ENCODE measurements around the gene ATP6V1D.
"Not testable (repeated sequence)": the region's sequence is repeated elsewhere in the genome, so short reads cannot be mapped to it uniquely, and the experiment has no call there.

Gene ATP6V1D

DNA sequence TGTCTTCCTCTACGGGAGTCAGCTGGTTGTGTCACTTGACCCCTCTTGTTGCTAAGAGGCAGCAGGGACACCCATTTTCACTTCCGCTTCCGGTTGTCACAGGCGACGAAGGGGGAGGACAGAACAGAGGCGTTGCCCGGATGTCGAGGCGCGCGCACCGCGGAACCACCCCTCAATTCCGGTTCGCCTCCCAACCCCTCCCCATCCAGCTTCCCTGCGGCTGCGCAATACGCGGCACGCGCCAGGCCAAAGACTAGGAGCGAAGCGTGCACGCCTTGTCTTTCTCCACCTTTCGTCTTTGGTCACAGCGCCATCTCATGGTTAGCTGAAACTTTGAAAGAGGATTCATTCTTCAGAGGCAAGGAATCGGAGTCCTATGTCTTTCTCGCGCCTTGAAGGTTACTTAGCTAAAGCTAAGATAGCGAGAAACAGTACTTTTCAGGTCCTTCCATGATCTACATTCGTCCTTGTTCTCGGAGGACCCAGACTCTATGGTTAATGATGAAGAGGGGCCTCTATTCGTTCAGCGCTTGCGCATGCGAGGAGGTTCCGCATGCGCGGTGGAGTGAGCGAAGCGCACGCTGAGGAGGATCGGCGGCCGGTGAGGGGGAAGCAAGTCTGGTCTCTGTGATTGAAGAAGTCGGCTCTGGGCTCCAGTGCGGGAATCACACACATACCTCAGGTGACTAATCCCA is at the start of gene ATP6V1D, which contains the start of gene EIF2S1:
TSS of gene ATP6V1D (minus strand) at position 30 of the 695 bp plus-strand sequence. CDS start 106 bp downstream, outside the sequence.
TSS of gene EIF2S1 (plus strand) at position 554 of the 695 bp plus-strand sequence. CDS start 4,440 bp downstream, outside the sequence.
- peak; percentile 100 for DNase-seq

DNA sequence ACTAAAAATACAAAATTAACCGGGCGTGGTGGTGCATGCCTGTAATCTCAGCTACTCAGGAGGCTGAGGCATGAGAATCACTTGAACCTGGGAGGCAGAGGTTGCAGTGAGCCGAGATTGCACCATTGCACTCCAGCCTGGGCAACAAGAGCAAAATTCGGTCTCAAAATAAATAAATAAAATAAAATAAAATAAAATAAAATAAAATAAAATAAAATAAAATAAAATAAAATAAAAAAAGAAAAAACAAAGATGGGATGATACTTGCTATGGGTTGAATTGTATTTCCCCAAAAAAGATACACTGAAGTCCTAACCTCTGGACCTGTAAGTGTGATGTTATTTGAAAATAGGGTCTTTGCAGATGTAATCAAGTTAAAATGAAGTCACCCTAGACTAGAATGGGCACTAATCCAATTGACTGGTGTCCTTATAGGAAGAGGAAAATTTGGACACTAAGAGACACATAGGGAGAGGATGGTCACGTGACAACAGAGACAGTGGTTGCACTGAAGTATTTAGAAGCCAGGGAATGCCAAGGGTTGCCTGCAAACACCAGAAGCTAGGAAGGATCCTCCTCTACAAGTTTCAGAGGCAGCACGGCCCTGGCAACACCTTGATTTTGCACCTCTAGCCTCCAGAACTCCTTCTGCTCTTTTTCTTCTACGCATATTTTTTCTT is 48.7 kb upstream of the ATP6V1D start:
- DNase-seq, result not testable (repeated sequence)

DNA sequence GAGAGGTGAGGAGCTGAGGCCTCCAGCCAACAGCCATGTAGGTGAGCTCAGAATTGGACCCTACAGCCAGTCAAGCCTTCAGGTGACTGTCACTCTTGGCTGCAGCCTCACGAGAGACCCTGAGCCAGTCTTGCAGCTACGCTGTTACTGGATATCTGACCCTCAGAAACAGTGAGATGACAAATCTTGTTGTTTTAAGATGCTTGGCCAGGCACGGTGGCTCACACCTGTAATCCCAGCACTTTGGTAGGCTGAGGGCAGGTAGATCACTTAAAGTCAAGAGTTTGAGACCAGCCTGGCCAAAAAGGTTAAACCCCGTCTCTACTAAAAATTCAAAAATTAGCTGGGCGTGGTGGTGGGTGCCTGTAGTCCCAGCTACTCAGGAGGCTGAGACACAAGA is 46.2 kb upstream of the ATP6V1D start:
- no peak for DNase-seq

DNA sequence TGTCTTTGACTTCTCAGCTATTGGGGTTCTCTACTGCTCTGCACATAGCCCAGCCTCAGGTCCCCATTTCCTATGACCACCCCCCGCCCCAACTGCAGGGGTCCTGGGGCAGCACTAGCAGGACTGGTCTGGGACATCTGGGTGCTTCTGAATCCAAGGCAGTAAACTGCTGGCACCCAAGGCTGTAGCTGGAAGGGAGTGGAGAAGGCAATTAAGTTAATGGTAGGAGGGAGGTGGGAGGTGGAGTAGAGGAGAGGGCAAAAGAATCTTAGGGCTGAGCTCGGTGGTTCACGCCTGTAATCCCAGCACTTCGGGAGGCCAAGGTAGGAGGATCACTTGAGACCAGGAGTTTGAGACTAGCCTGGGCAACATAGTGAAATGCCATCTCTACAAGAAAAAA is 40.8 kb upstream of the ATP6V1D start:
- no peak for DNase-seq

DNA sequence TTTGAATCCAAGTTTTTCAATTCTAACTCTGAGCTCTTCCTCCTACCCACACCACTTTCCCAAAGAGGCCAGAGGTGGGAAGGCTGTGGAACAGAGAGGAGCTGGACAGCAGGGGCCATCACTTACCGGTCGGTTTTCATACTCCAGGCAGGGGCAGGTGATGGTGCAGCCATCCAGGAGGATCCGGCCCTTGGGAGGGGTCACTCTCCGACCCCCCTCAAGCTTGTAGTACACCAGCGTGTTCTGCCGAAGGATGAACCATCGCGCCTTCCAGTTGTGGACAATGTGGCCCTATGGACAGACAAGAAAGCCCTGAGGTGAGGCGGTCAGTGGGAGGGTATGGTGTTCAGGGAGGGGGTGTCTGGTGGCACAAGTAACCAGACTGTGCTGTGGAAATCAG is 37.9 kb upstream of the ATP6V1D start:
- DNase-seq, result no peak

DNA sequence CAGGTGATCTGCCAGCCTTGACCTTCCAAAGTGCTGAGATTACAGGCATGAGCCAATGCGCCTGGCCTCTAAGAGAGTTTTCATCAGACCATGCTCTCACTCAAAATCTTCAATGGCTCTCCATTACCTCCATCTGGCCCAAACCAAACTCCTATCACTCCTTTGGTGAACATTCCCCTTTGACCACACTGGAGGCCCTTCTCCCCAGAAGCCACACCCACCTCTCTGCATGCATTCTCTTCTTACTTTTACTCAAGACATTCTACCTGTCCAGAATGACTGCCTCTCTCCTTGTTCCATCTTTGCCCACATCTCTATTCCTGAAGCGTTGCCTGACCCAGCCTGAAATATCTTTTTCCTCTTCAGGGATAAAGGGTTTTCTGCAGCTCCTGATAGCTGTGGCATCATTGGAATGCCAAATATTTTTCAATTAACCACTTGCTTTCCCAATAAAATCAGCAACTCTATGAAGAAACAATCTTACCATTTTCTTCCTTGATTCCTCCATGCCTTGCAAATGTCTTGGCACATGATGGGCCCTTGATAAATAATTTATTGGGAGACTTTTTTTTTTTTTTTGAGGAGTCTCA is 36.9 kb upstream of the ATP6V1D start:
- no peak for DNase-seq

DNA sequence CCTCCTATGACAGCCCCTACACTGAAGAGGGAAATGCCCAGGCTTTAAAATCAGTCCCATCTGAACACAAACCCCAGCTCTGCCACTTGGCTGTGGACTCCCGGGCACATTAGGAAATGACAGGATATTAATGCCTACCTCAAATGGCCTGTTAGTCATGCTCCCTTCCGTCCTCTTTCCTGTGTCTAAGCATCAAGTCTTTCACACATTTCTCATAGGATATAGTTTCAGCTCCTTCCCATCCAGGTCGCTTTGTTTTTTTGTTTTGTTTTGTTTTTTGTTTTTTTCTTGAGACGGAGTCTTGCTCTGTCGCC is 36.2 kb upstream of the ATP6V1D start:
- DNase-seq, result no peak

DNA sequence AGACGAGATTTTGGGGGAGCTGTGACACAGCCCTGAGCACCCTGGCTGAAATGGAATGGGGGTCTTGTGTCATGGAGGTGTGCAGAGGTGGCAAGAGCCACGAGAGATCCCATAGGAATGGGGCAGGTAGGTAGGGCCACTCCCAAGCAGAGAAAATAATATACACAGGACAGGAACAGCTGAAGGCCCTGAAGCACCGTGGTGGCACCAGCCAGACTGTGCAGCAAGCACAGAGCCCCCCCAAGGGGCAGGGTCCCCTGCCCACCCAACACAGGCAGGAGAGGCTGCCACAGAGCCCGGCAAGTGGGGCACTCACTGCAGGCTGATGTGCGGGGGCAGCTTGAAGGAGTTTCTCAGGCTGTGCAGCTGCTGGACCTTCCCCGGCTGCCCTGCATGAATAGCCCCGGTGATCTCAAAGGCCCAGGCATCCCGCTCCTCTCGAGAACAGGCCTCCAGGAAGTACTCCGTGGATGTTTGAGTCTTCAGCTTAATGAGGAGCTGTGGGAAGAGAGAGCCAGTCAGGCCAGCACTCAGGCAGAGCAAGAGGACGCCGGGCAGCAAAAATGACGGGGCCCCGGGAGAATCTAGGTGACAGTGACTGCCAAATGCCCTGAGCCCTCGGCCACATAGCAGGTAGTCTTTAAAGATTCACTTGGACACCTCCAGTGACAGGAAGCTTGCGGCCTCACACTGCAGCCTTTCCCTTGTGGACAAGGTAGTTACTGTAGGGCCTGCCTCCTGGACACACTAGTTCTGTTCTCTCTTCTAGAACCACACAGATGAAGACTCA is 35.7 kb upstream of the ATP6V1D start:
- no peak for DNase-seq

DNA sequence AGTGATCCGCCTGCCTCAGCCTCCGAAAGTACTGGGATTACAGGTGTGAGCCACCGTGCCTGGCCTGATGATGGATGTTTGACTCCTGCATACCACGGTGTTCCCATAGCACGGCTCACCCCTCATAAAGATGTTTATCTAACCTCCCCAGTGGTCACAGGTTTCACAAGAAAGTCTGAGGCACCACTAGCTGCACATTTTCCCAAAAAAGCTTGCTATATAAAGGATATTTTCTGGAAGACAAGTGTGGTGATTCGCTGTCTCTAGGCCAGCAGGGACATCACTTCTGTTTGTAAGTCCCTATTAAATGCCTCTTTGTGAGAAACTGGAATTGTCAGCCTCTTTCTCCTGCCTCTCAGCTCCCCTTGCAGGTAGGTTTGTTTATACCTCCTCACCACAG is 34.1 kb upstream of the ATP6V1D start:
- DNase-seq, result no peak

DNA sequence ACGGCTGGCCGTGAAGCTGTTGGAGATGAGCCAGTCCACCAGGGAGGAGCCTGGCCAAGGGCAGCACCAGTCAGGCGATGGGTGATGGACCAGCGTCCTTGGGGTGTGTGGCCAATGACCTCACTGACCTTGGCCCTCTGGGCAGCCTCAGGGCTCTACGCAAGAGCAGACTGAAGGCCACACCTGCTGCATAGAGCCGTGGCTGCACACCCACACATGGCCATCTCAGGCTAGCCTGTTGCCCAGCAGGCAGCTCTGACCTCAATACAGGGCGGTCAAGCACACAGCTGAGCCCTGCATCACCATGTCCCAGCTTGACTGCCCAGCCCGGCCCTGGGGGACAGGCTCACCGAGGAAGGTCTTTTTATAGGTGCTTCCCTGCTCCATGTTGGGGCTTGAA is 33.2 kb upstream of the ATP6V1D start:
- DNase-seq, result no peak

DNA sequence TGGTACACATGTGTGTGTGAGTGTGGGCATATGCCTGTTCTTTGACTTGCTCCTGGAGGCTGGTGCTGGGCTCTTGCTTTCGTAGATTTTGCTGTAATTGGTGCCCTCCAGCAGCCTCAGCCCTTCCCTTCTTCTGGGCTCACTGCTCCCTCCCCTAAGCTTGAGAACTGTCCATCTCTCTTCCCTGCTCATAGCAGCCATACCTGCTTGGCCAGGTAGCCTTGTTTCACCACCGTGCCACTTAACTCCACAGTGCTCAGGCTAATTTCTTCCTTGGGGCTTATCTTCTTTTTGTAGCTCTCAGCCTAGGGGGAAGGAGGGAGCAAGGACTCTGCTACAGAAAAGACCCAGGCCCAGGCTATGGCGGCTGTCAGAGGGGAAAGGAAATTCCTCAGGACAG is 32.5 kb upstream of the ATP6V1D start:
- no peak for DNase-seq

DNA sequence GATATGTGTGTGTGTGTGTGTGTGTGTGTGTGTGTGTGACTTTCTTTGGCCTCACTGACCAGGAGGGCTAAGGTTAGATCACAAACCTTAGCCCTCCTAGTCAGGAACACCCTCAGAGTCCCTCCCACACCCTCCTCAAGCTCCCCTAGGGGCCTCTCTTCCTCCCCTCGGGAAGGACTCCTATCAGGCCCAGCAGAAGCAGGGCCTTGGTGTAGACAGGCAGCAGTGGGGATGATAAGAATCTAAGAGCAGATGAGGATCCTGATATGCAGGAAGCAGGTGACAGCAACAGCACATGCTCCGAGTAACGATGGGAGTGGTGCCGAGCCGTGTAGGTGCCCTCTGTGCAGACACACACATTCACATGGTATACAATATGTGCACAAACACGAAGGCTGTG is 31.7 kb upstream of the ATP6V1D start:
- peak in 1 of 2 donors; percentile 14 for DNase-seq

DNA sequence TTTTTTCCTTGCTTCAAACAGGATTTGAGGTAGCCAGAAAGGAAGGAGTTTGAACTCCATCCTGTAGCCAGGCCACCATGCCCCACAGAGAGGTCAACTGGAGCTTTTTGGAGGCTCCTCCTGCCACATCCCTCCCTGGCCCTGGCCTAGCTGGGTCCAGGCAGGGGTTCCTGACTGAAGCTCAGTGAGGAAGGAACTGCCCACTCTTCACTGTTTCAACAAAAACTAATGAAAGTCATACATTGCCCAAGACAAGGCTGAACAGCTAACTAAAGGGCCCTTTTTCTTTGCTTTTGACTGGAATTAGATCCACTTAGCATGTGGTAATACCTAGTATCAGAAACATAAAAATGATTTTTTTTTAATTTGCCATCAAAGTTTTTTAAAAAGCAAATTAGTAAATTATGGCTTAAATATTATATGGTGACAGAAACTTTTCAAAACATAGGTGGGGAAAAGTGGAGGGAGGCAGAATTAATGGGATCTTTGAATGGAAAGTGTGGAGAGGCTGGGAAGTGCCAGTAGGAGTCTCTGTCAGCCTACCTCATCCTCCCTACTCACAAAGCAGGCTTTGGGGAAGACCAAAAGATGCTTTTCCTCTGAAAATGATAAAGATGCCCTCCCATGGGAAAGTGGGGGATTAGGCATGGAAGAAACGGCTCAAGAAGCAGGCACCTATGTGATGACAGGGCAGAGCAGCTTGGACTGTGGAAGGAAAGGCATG is 30.4 kb upstream of the ATP6V1D start:
- DNase-seq, result no peak

DNA sequence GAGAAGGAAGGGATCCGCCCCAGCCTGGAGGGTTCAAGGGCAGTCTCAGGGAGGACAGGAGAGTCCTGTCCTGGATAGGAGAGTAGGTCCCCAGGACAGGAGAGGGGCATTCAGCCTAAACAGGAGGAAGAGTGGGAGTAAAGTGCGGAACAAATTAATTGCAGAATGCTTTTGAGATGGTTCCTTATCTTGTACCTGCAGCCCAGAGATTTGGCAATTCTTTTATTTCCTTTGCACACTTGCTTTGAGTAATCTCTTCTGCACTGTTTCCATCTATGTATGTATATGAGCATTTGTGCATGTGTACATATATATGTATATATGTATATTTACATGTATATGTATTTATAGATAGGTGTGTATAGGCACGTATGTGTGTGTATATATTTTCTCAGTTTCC is 29.7 kb upstream of the ATP6V1D start:
- no peak for DNase-seq

DNA sequence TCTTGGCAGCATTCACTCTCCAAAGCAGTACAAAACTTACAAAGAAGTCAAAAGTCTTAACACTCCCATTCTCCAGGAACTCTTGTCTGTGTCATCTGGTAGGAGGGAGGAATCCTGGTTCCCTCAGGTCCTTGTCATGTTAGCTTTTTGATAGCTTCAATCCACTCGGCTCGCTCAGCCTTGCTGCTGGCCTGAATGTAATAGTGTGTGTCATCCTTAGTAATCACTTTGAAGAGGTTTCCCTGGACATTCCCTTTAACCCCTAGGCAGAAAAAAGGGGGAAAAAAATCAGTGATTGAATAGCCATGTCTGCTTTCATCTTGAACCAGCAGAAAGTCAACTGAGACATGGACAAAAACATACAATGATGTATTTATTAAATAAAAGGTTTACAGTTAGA is 27.6 kb upstream of the ATP6V1D start:
- no peak for DNase-seq

DNA sequence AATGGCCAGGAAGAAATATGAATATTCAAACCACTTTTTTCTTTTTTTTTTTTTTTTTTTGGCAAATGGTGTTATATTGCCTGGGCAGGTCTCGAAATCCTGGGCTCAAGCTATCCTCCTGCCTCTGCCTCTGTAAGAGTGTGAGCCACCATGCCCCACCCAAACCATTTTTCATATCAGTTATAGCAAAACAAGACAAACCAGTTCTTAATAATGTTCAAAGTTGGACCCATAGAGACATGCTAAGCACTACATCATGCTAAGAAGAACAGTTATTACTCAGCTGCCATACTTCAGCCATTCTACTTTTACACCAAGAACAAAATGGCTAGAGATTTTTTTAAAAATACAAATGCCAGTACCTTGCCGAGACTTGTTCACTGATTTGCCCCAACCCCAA is 26.0 kb upstream of the ATP6V1D start:
- DNase-seq, result no peak

DNA sequence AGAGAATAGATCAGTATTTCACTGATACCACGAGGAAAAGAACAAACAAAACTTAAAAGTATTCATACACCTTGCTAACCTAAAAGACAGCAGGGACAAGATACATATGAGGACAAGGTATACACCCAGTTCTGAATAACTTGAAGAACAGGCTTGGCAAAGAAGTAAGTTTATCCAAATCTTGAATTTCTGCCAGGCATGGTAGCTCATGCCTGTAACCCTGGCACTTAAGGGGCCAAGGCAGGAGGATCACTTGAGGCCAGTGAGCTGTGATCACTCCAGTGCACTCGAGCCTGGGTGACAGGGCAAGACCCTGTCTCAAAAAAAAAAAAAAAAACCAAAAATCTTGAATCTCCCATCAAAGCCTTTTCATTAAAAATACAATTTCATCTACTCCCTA is 25.5 kb upstream of the ATP6V1D start:
- DNase-seq, result no peak

DNA sequence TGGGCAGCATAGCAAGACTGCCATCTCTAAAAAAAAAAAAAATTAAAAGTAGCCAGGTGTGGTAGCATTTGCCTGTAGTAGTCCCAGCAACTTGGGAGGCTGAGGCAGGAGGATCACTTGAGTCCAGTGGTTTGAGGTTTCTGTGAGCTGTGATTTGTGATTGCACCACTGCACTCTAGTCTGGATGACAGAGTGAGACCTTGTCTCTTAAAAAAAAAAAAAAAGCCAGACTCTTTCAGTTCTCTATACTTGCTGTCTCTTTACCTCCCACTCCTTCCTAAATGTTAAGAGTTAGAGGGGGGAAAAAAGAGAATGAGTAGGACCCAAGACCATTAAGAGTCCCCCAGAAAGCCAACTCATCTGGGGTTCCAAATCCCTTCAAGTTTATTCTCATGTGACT is 18.3 kb upstream of the ATP6V1D start:
- no peak for DNase-seq

DNA sequence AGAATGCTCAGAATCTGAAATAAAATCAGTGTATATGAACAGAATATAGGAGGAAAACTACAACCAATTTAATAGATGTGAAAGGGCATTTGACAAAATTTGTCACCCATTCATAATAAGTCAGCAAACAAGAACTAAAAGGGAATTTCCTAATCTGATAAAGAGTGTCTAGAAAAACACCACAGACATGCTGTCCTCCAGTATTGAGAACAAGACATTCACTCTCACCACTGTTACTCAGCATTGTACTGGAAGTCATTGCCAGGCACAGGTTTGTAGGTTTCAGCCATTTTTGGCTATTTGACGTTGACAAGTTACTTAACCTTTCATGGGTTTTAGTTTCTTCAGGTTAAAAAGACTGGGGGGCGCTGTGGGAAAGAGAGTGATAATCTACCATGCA is 13.7 kb upstream of the ATP6V1D start:
- no peak for DNase-seq

DNA sequence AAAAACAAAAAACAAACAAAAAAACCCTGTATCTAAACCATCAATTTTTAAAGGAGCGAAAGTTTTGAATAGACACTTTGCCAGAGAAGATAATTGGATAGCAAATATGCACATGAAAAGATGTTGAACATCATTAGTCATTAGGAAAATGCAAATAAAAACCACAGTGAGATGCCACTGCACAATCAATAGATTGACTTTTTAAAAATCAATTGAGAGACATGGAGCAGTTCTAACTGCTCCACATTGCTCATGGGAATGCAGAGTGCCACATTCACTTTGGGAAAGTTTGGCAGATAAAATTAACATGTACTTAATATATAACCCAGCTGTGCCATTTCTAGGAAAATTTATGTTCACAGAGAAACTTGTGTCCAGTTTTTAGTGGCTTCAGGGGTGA is 13.2 kb upstream of the ATP6V1D start:
- DNase-seq, result no peak

DNA sequence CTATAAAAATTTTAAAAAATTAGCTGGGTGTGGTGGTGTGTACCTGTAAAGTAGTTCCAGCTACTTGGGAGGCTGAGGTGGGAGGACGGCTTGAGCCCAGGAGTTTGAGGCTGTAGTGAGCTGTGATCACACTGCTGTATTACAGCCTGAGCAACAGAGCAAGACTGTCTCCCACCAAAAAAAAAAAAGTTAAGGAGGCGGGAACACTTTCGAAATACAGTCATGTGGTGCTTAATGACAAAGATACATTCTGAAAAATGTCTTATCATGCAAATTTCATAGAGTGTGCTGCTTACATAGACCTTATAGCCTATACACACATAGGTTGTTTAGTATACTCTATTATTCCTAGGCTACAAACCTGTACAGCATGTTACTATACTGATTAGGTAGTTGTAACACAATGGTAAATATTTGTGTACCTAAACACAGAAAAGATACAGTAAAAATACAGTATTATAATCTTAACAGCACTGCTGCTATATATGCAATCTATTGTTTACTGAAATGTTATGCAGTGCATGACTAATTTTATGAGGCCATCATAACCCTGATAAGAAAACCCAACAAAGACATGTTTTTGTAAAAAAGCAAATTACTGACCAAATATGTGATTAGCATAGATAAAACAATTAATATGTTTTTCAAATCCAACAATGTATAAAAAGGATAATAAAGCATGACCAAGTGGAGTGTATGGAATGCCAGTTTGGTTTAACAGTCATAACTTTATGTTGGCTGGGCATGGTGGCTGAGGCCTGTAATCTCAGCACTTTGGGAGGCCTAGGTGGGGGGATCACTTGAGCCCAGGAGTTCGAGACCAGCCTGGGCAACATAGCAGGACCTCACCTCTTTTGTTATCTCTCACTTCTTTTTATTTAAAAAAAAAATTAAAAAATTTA is 11.9 kb upstream of the ATP6V1D start:
- no peak for DNase-seq

DNA sequence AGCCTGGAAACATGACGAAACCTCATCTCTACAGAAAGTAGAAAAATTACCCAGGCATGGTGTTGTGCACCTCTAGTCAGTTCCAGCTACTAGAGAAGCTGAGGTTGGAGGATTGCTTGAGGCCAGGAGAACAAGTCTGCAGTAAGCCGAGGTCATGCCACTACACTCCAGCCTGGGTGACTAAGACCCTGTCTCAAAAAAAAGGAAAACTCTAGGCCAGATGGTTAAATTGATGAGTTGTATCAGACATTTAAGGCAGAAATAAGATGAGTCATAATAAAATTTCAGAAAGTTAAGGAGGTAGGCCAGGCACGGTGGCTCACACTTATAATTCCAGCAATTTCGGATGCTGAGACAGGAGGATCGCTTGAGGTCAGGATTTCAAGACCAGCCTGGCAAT is 11.2 kb upstream of the ATP6V1D start:
- DNase-seq, result no peak

All from CD4-positive, alpha-beta T cell treated with Interleukin-4 for 1 hour (primary cell).